Activated naive CD8-positive, alpha-beta T cell treated with anti-CD3 and anti-CD28 coated beads, Interleukin-2, amount 10 ng/mL, durations not matched to agents 7 days and 5 days (primary cell): ENCODE measurements around the gene RPAP3. TPM values are rescaled to one million over a fixed set of nuclear protein-coding genes. Genes with fewer than 3 reads are reported as not detected.
A peak's percentile ranks its signal among the peaks of the same experiment; 100 is the strongest.

Experiments used
- ATAC-seq: fragments of 150-1000 bp; cut with Tn5 transposase; one replicate; pipeline ENCODE4 v1.10.0; 2021; ENCODE audit warnings: low read depth, moderate library complexity
- POLR2A ChIA-PET: fragments of 350-600 bp; sonication (Branson Sonifier 250); formaldehyde crosslinking; loops from one replicate; lab custom pipeline; 2021; ENCODE audit warnings: antibody characterized with exemption; lab: Charles Lee
- DNase-seq: peaks from one replicate; pipeline ENCODE4 v3.0.0; 2021
- H3K27ac Mint-ChIP-seq: one replicate; pipeline ENCODE4 v1.8.0; 2022; ENCODE audit warnings: mild to moderate bottlenecking, mixed read lengths
- H3K27me3 Mint-ChIP-seq: one replicate; pipeline ENCODE4 v1.8.0; 2022; ENCODE audit warnings: mild to moderate bottlenecking, moderate library complexity, mixed read lengths
- H3K36me3 Mint-ChIP-seq: one replicate; pipeline ENCODE4 v1.8.0; 2021; ENCODE audit warnings: mild to moderate bottlenecking, mixed read lengths
- H3K4me1 Mint-ChIP-seq: one replicate; pipeline ENCODE4 v1.8.0; 2021; ENCODE audit warnings: mixed read lengths
- H3K4me3 Mint-ChIP-seq: one replicate; pipeline ENCODE4 v1.8.0; 2022; ENCODE audit warnings: mild to moderate bottlenecking, moderate library complexity, mixed read lengths
- H3K9me3 Mint-ChIP-seq: one replicate; pipeline ENCODE4 v1.8.0; 2021; ENCODE audit warnings: mixed read lengths
- total RNA-seq, 2 experiments: library from RNA; stranded (reverse); gene quantifications; one replicate each; pipeline ENCODE4 v1.2.3, GENCODE V29; 2021

Gene RPAP3
- total RNA-seq, 2 experiments from 2014 or later, result 36.0 to 41.1 TPM

- POLR2A ChIA-PET, result interaction anchor here (0.7 to 2.0 kb wide), 3 partner anchors 10 to 54 kb away, joined by 3 to 5 read pairs (median 3); partner anchors contain the start of gene RPAP3
- Mint-ChIP-seq H3K9me3 (no peaks in the 10 kb centered on the region), H3K27ac (peak overlapping the region; percentile 90)
Measured at GRCh38 chr12:47722941-47723631, 17.3 kb upstream of the RPAP3 start.

DNA sequence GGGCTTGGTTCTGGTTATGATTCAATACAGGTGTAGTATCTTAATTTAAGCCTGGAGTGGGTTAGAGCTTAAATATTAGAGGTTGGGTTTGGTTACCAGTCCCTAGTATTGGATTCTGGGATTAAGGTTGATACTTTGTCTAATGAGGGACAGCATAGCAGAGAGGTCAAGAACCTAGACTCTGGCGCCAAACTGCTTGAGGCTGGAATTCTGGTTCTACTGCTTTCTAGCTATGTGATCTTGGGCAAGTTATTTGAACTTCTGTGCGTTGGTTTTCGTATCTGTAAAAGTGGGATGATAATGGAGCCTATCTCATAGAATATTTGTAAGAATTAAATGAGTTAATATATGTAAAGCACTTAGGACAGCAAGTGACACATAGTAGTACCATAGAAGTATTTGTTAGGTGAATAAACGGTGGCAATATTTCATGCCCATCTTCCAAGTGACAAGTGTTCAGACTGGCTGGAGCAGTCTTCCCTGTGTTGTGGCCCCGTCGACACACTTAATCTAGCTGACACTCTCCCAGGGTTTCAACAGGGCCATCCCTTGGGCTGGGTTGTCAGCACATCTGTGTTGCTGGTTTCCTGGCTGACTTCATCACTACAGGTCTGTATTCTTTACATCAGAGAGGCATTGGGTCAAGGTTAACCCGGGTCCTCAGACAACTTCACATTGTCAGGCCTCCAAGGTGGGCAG is 16.5 kb upstream of the RPAP3 start:
- no peak for ATAC-seq
- Mint-ChIP-seq H3K9me3 (no peaks in the 10 kb centered on the region), H3K4me3 (peak overlapping the region; percentile 69), H3K27me3 (no peaks in the 10 kb centered on the region), H3K36me3 (peaks cover 21% of the 10 kb centered on the region), H3K4me1 (peaks cover 64% of the 10 kb centered on the region), H3K27ac (peak overlapping the region; percentile 90)
- no peak for DNase-seq
- POLR2A ChIA-PET, result interaction anchor here (1.1 to 2.0 kb wide), 3 partner anchors 11 to 36 kb away, joined by 3 to 10 read pairs (median 5); partner anchors contain the start of genes RAPGEF3 and RPAP3

More at GRCh38 chr12:47722941-47723631, 17.3 kb upstream of the RPAP3 start:
- Mint-ChIP-seq H3K27me3 (no peaks in the 10 kb centered on the region), H3K36me3 (peaks cover 21% of the 10 kb centered on the region), H3K4me3 (peak overlapping the region; percentile 58), H3K4me1 (peaks cover 56% of the 10 kb centered on the region)
- no peak for ATAC-seq
- DNase-seq, result no peak

GRCh38 chr12:47721431-47721973 is 15.7 kb upstream of the RPAP3 start:
- ATAC-seq (peak; percentile 55), DNase-seq (no peak)
- H3K4me1 Mint-ChIP-seq, result peaks cover 64% of the 10 kb centered on the region
- POLR2A ChIA-PET, result interaction anchor here (1.1 to 2.0 kb wide), 4 partner anchors 12 to 86 kb away, joined by 3 to 10 read pairs (median 4); partner anchors contain the start of genes RAPGEF3 and RPAP3
- peak overlapping the region; percentile 69 for H3K4me3 Mint-ChIP-seq
- no peaks in the 10 kb centered on the region for H3K9me3 Mint-ChIP-seq
- peak overlapping the region; percentile 90 for H3K27ac Mint-ChIP-seq
- no peaks in the 10 kb centered on the region for H3K27me3 Mint-ChIP-seq
- H3K36me3 Mint-ChIP-seq, result peaks cover 21% of the 10 kb centered on the region

DNA sequence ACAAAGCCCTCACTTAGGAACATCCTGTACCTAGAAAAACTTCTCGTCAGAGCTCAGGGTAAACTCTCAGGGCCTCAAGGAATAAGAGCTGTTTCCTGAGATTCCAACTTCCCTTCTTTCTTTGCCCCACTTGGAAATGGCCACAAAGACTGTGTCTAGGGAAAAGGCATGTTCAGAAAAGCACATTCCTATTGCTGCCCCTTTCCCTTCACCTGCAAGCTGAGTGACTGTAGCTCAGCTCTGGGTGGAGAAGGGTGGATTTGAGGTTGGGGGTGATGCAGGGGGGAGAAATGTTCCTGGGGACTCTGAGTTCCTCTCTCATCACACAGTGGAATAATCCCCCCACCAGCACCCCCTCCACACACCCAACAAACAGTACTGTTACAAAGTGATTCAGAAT is 12.7 kb upstream of the RPAP3 start:
- POLR2A ChIA-PET, result interaction anchor here (0.9 to 1.4 kb wide), 3 partner anchors 13 to 171 kb away, joined by 3 to 5 read pairs (median 3); partner anchors contain the start of gene RPAP3
- peaks cover 11% of the 10 kb centered on the region for H3K36me3 Mint-ChIP-seq
- no peaks in the 10 kb centered on the region for H3K27me3 Mint-ChIP-seq
- ATAC-seq (no peak), DNase-seq (no peak)
- H3K27ac Mint-ChIP-seq, result no peak overlapping the region
- peaks cover 56% of the 10 kb centered on the region for H3K4me1 Mint-ChIP-seq
- H3K9me3 Mint-ChIP-seq, result no peaks in the 10 kb centered on the region
- H3K4me3 Mint-ChIP-seq, result no peak overlapping the region

DNA sequence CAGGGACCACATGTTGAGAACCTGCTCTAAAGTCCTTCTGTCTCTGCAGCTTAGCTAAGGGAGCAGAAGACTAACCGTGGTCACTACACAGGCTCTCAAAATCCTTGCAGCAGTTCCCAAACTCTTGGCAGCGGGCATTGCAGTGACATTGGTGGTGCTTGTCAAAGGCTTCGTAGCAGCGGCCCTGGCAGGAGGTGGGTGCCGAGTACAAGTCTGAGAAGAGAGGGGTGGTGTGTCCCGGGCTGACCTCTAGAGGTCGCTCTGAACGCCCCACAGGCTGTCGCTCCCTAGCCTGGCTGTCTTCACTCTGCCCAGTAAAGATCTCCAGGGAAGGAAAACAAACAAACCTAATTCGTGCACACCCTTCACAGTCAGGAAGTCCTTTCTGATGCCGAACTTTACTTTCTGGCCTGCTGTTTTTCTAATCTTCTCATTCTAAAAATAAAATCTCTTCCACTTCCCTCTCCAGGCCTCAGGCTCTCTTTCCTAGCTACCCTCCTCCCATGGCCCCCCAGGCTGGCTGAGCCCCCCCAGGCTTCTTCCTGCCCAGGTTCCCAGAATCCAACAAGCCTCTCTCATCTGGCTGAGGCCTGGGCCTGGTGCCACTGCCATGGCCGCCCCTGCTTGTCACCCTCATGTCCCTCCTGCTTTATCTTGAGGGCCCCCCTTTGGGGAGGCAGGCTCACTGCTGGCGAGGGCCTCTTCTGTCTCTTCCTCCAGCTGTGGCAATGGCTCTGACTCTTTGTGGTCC is 11.8 kb upstream of the RPAP3 start:
- Mint-ChIP-seq H3K4me1 (peaks cover 47% of the 10 kb centered on the region), H3K27ac (peak overlapping the region; percentile 84), H3K36me3 (peaks cover 7% of the 10 kb centered on the region), H3K9me3 (no peaks in the 10 kb centered on the region), H3K27me3 (no peaks in the 10 kb centered on the region), H3K4me3 (peak overlapping the region; percentile 41)
- DNase-seq (peak; percentile 68), ATAC-seq (peak; percentile 56)
- POLR2A ChIA-PET, result interaction anchor here (0.9 to 1.4 kb wide), 3 partner anchors 12 to 171 kb away, joined by 3 to 5 read pairs (median 3); partner anchors contain the start of gene RPAP3

GRCh38 chr12:47717046-47717442 is 11.2 kb upstream of the RPAP3 start:
- H3K27me3 Mint-ChIP-seq, result no peaks in the 10 kb centered on the region
- ATAC-seq (no peak), DNase-seq (no peak)
- no peaks in the 10 kb centered on the region for H3K9me3 Mint-ChIP-seq
- no peak overlapping the region for H3K27ac Mint-ChIP-seq
- peaks cover 7% of the 10 kb centered on the region for H3K36me3 Mint-ChIP-seq
- peaks cover 41% of the 10 kb centered on the region for H3K4me1 Mint-ChIP-seq
- H3K4me3 Mint-ChIP-seq, result no peak overlapping the region
- POLR2A ChIA-PET, result no interaction called here

DNA sequence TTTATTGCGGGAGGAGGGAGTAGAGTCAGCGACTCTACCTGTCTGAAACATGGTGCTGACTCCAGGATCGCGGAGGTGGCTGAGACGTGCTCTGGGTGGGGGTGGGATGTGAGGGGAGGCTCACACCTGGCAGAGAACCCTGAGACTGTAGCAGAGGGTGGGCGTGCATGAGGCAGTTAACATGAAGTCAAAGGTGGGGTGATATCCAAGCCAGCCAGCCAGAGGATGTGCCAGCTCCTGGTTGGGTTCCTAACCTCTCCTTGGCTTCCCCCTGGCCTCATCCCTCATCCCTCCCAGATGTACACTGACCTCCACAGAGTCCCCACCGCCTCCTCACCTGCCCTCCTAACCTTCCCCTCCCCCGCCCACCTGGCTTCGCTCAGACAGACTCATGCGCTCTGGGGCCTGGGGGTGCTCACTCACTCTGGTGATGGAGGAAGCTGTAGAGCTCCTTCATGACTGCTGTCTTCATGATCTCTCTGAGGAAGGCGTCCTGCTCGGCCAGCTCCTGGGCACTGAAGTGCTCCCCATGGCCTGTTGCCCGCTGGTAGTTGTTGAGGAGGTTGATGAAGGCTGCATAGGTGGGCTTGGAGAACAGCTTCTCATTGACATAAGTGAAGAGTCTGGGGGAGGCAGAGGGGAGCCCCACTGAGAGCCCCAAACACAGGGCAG is 10.2 kb upstream of the RPAP3 start:
- Mint-ChIP-seq H3K4me1 (peaks cover 31% of the 10 kb centered on the region), H3K36me3 (peaks cover 3% of the 10 kb centered on the region), H3K27ac (no peak overlapping the region), H3K4me3 (no peak overlapping the region), H3K9me3 (no peaks in the 10 kb centered on the region), H3K27me3 (no peaks in the 10 kb centered on the region)
- DNase-seq (no peak), ATAC-seq (no peak)
- POLR2A ChIA-PET, result interaction anchor here (0.8 to 1.5 kb wide), 5 partner anchors 9 to 442 kb away, joined by 3 to 6 read pairs (median 3); partner anchors contain the start of gene ASB8

- POLR2A ChIA-PET, result interaction anchor here (0.8 to 1.5 kb wide), 6 partner anchors 9 to 442 kb away, joined by 3 to 6 read pairs (median 3); partner anchors contain the start of gene ASB8
- Mint-ChIP-seq H3K27ac (no peak overlapping the region), H3K27me3 (no peaks in the 10 kb centered on the region)
Measured at GRCh38 chr12:47715393-47715876, 9.6 kb upstream of the RPAP3 start.

DNA sequence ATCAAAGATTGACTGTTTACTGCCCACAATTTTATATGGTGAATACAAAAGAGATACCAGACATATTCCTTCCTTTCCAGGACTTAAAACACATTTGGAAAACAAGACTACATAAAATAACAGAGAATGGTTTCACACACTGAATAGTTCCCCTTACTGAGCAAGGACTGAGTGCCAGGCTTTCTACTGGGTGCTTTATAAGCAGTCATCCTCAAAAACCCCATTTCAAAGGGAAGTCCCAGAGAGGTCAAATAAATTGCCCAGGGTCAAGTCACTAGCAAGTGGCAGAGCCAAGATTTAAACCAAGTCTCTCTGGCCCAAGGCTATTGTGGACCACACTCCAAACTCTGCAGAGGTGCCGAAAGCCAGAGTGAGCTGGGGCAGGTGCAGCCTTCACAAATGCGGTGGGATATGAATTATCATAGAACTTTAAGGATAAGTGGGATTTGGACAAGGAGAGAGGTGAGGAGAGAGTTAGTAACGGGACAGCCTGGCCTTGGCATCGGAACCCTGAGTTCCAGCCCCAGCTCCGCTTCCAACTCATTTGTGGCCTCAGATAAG is 9.1 kb upstream of the RPAP3 start:
- no peaks in the 10 kb centered on the region for H3K27me3 Mint-ChIP-seq
- DNase-seq (no peak), ATAC-seq (no peak)
- POLR2A ChIA-PET, result interaction anchor here (0.9 to 1.5 kb wide), 4 partner anchors 8 to 103 kb away, joined by 3 to 6 read pairs (median 4); no protein-coding TSS in a partner anchor
- H3K27ac Mint-ChIP-seq, result no peak overlapping the region
- H3K4me1 Mint-ChIP-seq, result peaks cover 25% of the 10 kb centered on the region
- H3K4me3 Mint-ChIP-seq, result no peak overlapping the region
- no peaks in the 10 kb centered on the region for H3K9me3 Mint-ChIP-seq
- peaks cover 1% of the 10 kb centered on the region for H3K36me3 Mint-ChIP-seq

More at GRCh38 chr12:47715393-47715876, 9.6 kb upstream of the RPAP3 start:
- ATAC-seq (peak; percentile 72), DNase-seq (peak; percentile 67)
- Mint-ChIP-seq H3K9me3 (no peaks in the 10 kb centered on the region), H3K4me3 (no peak overlapping the region), H3K4me1 (peaks cover 25% of the 10 kb centered on the region), H3K36me3 (peaks cover 3% of the 10 kb centered on the region)

GRCh38 chr12:47712171-47712570 is 6.3 kb upstream of the RPAP3 start:
- Mint-ChIP-seq H3K36me3 (peaks cover 2% of the 10 kb centered on the region), H3K27me3 (no peaks in the 10 kb centered on the region), H3K4me3 (no peak overlapping the region), H3K4me1 (peaks cover 37% of the 10 kb centered on the region), H3K9me3 (no peaks in the 10 kb centered on the region), H3K27ac (no peak overlapping the region)
- DNase-seq (no peak), ATAC-seq (no peak)
- POLR2A ChIA-PET, result no interaction called here

DNA sequence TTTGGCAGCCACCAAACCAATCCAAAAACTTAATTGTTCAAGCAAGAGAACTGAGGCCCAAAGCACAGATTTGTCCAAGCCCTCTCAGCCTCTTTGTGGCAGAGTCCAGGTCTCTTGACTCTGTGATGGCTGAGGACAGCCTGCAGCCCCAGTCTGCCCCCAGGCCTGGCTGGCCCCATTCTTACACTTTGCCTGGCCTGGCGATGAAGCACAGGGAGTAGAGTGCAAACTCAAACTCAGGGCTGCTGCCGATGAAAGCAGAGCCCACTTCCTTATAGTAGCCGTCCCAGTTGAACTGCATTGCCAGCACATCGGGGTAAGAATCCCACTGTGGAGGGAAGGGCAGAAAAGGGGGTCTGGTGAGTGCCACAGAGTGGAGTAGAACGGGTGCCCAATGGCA is 5.6 kb upstream of the RPAP3 start:
- H3K4me3 Mint-ChIP-seq, result no peak overlapping the region
- DNase-seq, result no peak
- no peaks in the 10 kb centered on the region for H3K27me3 Mint-ChIP-seq
- no peak for ATAC-seq
- no peak overlapping the region for H3K27ac Mint-ChIP-seq
- H3K4me1 Mint-ChIP-seq, result peaks cover 34% of the 10 kb centered on the region
- H3K9me3 Mint-ChIP-seq, result no peaks in the 10 kb centered on the region
- POLR2A ChIA-PET, result interaction anchor here (1.0 kb wide), 1 partner anchor 30 kb away, joined by 3 read pairs; no protein-coding TSS in a partner anchor
- H3K36me3 Mint-ChIP-seq, result peaks cover 2% of the 10 kb centered on the region
